GM12878 (cell line): ENCODE results near the gene CRTC2. TPM values are rescaled to one million over a fixed set of nuclear protein-coding genes. Genes with fewer than 3 reads are reported as not detected.

Source experiments
- BCL11A ChIP-seq: IDR thresholded peaks from 2 replicates; pipeline ENCODE4 v1.6.1; 2011; ENCODE audit warnings: low read depth, low read length
- CBFB ChIP-seq: IDR thresholded peaks from 2 replicates; pipeline ENCODE4 v1.6.1; 2016; ENCODE audit warnings: antibody characterized with exemption, low read depth
- CBX5 ChIP-seq: sonication (generic); IDR thresholded peaks from 2 replicates; pipeline ENCODE4 v1.6.1; 2016; ENCODE audit warnings: low read depth, moderate library complexity, mild to moderate bottlenecking, inconsistent platforms
- CEBPZ ChIP-seq: fragments of 150-350 bp; IDR thresholded peaks from 2 replicates; pipeline ENCODE4 v1.6.1; 2016; ENCODE audit warnings: low read depth, low read length
- MLLT1 ChIP-seq: fragments of 450-650 bp; IDR thresholded peaks from 2 replicates; pipeline ENCODE4 v1.6.1; 2016; ENCODE audit warnings: mild to moderate bottlenecking
- MTA2 ChIP-seq: fragments of 450-650 bp; IDR thresholded peaks from 2 replicates; pipeline ENCODE4 v1.6.1; 2016; ENCODE audit warnings: low read depth, mild to moderate bottlenecking, moderate library complexity
- NFXL1 ChIP-seq: fragments of 450-650 bp; IDR thresholded peaks from 2 replicates; pipeline ENCODE4 v1.6.1; 2017; ENCODE audit warnings: antibody characterized with exemption, mild to moderate bottlenecking, borderline replicate concordance
- PAX8 ChIP-seq: fragments of 450-650 bp; IDR thresholded peaks from 2 replicates; pipeline ENCODE4 v1.6.1; 2017; ENCODE audit warnings: mild to moderate bottlenecking, moderate library complexity
- POLR2A ChIP-seq: IDR thresholded peaks from 2 replicates; pipeline ENCODE4 v1.6.1; 2011; ENCODE audit warnings: low read depth, mild to moderate bottlenecking, low read length
- POLR2AphosphoS5 ChIP-seq: IDR thresholded peaks from 2 replicates; pipeline ENCODE4 v1.6.1; 2011; ENCODE audit warnings: mild to moderate bottlenecking, low read length, inconsistent platforms
- REST ChIP-seq: IDR thresholded peaks from 2 replicates; pipeline ENCODE4 v1.6.1; 2012; ENCODE audit warnings: mild to moderate bottlenecking, low read depth, low read length
- SKIL ChIP-seq: fragments of 450-650 bp; IDR thresholded peaks from 2 replicates; pipeline ENCODE4 v1.6.1; 2017; ENCODE audit warnings: mild to moderate bottlenecking, low read depth, inconsistent platforms; ENCODE audit not compliant: poor library complexity, severe bottlenecking
- ZBTB40 ChIP-seq: fragments of 450-650 bp; IDR thresholded peaks from 2 replicates; pipeline ENCODE4 v1.6.1; 2016; ENCODE audit warnings: mild to moderate bottlenecking, moderate library complexity, borderline replicate concordance
- polyA plus RNA-seq, 11 experiments: library from polyadenylated mRNA; depleted of rRNA in 4 of 11; unstranded in 6 of 11; stranded (reverse) in 5 of 11; fragments of >200 nt; fragmentation: Nextera tagmentation in 4 of 11; fragmentation: Illumina TruSeq in 1 of 11; extraction: Ambion mirVana in 4 of 11; extraction: Trizol in 1 of 11; gene quantifications; 1 replicate in 1 of 11; 2 replicates in 10 of 11; pipeline versions ENCODE4 v1.2.1 to v1.2.3, GENCODE V29; 2011 to 2016; ENCODE audit warnings: inconsistent platforms in 2 of 11, missing spikeins in 2 of 11, low read depth in 1 of 11
- total RNA-seq, 4 experiments: library from RNA; depleted of rRNA in 3 of 4; stranded (reverse); fragments of >200 nt in 3 of 4; fragmentation: Illumina TruSeq in 1 of 4; extraction: Trizol in 1 of 4; gene quantifications; 2 replicates each; pipeline versions ENCODE4 v1.2.1 to v1.2.3, GENCODE V29; 2013 to 2021

Gene CRTC2
- total and polyA plus RNA-seq, 10 of the 15 experiments (the other 5 are each of a cell fraction or from before 2014, with no cell fraction given), result 5.1 to 57.9 (median 32.7) TPM

- TF ChIP-seq ZBTB40 (peak; percentile 94), BCL11A (no peak), CBX5 (peak; percentile 57; the same call in 1 of the 2 replicates), SKIL (peak; percentile 28), REST (0 out of 2 replicates have a peak, but pooled peaks have one; percentile 44), POLR2A (peak; percentile 100), MTA2 (no peak), NFXL1 (no peak), CBFB (peak; percentile 95; the same call in 1 of the 2 replicates), MLLT1 (peak; percentile 84), PAX8 (0 out of 2 replicates have a peak, but pooled peaks have one; percentile 69), CEBPZ (no peak), POLR2AphosphoS5 (peak; percentile 100)
Measured at GRCh38 chr1:153990468-153991150, 32.2 kb upstream of the CRTC2 start, which contains the start of gene RPS27 (continued).
